Testis (tissue), 3 donors: ENCODE data around the gene TBC1D9. TPM values are rescaled to one million over a fixed set of nuclear protein-coding genes. Genes with fewer than 3 reads are reported as not detected.

Experiments
- DNase-seq: peaks from one replicate; pipeline ENCODE4 v3.0.0-alpha.2; 2019
- H3K27ac ChIP-seq, 2 donors: fragments of 200-600 bp; sonication (generic); one replicate each; pipeline ENCODE4 v1.5.1; 2019
- H3K27me3 ChIP-seq: fragments of 200-600 bp; sonication (generic); one replicate; pipeline ENCODE4 v1.5.1; 2019
- H3K36me3 ChIP-seq: fragments of 200-600 bp; sonication (generic); one replicate; pipeline ENCODE4 v1.5.1; 2017; ENCODE audit warnings: low read depth; ENCODE audit errors: missing control alignments
- H3K4me1 ChIP-seq: fragments of 200-600 bp; sonication (generic); one replicate; pipeline ENCODE4 v1.5.1; 2019
- H3K4me3 ChIP-seq, 2 donors: fragments of 200-600 bp; sonication (generic); one replicate each; pipeline ENCODE4 v1.5.1; 2017 to 2019
- H3K9me3 ChIP-seq: fragments of 200-600 bp; sonication (generic); one replicate; pipeline ENCODE4 v1.5.1; 2017
- POLR2A ChIP-seq: fragments of 450-650 bp; IDR thresholded peaks from one replicate; pipeline ENCODE4 v1.6.1; 2017; ENCODE audit warnings: antibody characterized with exemption, mild to moderate bottlenecking, moderate library complexity
- WGBS, 2 donors: methylation state at CpG; one replicate each; pipeline ENCODE4 v1.1.5; 2018; 5-methylcytosine and 5-hydroxymethylcytosine counted together
- intact Hi-C: fragments of 100-400 bp; cut with DNase I; formaldehyde crosslinking; loops from one replicate; pipeline ENCODE4 v1.15.1; 2023; ENCODE audit warnings: low total_unique reads
- polyA plus RNA-seq: library from polyadenylated mRNA; stranded (reverse); fragments of 350-450 nt; fragmentation: Illumina TruSeq; extraction: RNeasy Lipid Tissue Mini Kit (QIAGEN cat#74804); gene quantifications from one replicate; pipeline ENCODE4 v1.2.3, GENCODE V29; 2014; ENCODE audit warnings: low read depth, low replicate concordance; ENCODE audit not compliant: insufficient read depth
- total RNA-seq, 2 donors: library from RNA; depleted of rRNA; stranded (reverse); fragments of >200 nt; gene quantifications; one replicate each; pipeline ENCODE4 v1.2.3, GENCODE V29; 2016
- TF ChIP-seq, protein P1 (sequence below), 3 experiments: fragments of 450-650 bp in 2 of 3; fragments of 200-600 bp in 1 of 3; sonication (generic) in 1 of 3; IDR thresholded peaks; one replicate each; pipeline ENCODE4 v1.5.1; 2016 to 2019; ENCODE audit warnings: antibody characterized with exemption in 3 of 3, mild to moderate bottlenecking in 2 of 3, moderate library complexity in 1 of 3

Gene TBC1D9
- total and polyA plus RNA-seq, 3 donors from 2014 or later, result 8.6 to 13.1 (median 9.8) TPM

DNA sequence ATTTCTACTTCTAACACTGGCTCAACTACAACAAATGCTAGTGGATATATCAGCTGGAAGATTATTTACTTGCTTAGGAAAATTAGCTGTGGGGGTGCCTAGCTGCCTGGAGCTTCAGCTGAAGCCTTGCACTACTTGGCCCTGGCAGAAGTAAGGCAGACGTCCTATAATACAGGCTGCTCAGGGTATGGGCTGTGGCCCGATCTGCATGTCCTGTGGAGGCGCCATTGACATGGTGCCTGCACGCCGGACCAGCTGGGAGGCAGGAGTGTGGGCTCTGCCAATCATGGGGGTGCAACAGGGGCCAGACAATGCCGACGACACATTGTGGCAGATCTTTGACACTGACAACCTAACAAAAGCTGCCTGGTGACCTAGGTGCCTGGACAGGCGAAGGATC, 155.8 kb downstream of the TBC1D9 start:
- Histone ChIP-seq H3K36me3 (no peaks in the 10 kb centered on the region), H3K27ac (no peak overlapping the region), H3K4me1 (no peaks in the 10 kb centered on the region), H3K9me3 (no peaks in the 10 kb centered on the region), H3K4me3 (no peak overlapping the region), H3K27me3 (no peaks in the 10 kb centered on the region)
- WGBS, 2 donors, result 86 to 88% methylated on average over 4 to 8 of the region's 8 CpGs
- intact Hi-C loops, result no loop called here
- no peak for TF ChIP-seq POLR2A
- TF ChIP-seq, protein P1, sequence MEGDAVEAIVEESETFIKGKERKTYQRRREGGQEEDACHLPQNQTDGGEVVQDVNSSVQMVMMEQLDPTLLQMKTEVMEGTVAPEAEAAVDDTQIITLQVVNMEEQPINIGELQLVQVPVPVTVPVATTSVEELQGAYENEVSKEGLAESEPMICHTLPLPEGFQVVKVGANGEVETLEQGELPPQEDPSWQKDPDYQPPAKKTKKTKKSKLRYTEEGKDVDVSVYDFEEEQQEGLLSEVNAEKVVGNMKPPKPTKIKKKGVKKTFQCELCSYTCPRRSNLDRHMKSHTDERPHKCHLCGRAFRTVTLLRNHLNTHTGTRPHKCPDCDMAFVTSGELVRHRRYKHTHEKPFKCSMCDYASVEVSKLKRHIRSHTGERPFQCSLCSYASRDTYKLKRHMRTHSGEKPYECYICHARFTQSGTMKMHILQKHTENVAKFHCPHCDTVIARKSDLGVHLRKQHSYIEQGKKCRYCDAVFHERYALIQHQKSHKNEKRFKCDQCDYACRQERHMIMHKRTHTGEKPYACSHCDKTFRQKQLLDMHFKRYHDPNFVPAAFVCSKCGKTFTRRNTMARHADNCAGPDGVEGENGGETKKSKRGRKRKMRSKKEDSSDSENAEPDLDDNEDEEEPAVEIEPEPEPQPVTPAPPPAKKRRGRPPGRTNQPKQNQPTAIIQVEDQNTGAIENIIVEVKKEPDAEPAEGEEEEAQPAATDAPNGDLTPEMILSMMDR (IDR thresholded peaks at IDR 0.05), result no peak
- no peak for DNase-seq

DNA sequence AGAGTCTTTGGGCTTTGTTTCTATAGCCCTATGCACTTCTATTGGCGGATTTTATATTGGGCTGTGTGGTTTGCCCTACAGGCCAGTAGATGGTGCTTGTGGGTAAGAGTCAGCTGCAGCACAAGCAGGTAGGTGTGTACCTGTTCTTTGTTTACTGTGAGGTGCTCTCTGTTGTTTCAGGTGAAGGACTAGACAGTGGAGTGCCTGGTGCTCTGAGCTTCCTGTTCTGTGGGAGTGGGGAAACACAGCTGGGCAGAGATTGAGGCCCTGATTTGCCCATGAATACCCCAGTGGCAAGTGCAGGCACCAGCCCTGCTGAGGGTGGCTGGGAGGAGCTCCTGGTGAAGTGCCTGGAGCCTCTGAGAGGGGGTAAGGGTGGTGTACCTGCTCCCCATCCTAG, 161.1 kb downstream of the TBC1D9 start:
- intact Hi-C loops, result no loop called here

DNA sequence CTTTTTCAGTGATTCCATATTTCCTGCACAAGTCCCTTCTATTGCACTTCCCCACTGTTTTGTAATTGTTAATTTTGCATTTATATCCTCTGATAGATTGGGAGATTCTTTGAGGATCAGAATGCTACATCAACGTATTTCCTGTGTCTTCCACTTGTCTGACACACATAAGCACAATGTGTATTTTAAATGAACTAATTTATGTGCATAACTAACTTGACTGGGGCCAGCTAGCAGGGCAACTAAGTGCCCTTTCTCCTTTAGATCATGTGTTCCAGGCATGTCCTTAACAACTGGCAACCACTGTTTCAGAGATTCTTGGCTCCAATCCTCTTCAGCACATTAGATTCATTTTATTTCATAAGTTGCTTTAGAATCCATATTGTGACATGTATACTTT, 171.7 kb downstream of the TBC1D9 start:
- Histone ChIP-seq H3K27me3 (no peaks in the 10 kb centered on the region), H3K36me3 (no peaks in the 10 kb centered on the region), H3K27ac (no peak overlapping the region), H3K4me1 (no peaks in the 10 kb centered on the region), H3K9me3 (no peaks in the 10 kb centered on the region), H3K4me3 (no peak overlapping the region)
- intact Hi-C loops, result no loop called here
- TF ChIP-seq, protein P1 (IDR thresholded peaks at IDR 0.05), result no peak
- TF ChIP-seq POLR2A, result no peak
- WGBS, 2 donors, result 70 to 84% methylated on average over 1 of the region's 1 CpG
- no peak for DNase-seq

More for the DNA sequence above, 161.1 kb downstream of the TBC1D9 start:
- 59 to 64% methylated on average over 1 of the region's 1 CpG for WGBS, 2 donors
- no peaks in the 10 kb centered on the region for H3K9me3 ChIP-seq
- DNase-seq, result peak; percentile 20
- no peak overlapping the region for H3K27ac ChIP-seq
- no peaks in the 10 kb centered on the region for H3K4me1 ChIP-seq
- TF ChIP-seq POLR2A, result no peak
- TF ChIP-seq, protein P1 (IDR thresholded peaks at IDR 0.05), result peak in 2 of 3 experiments; percentile 8 to 39
- H3K36me3 ChIP-seq, result no peaks in the 10 kb centered on the region
- H3K4me3 ChIP-seq, result no peak overlapping the region
- H3K27me3 ChIP-seq, result no peaks in the 10 kb centered on the region

DNA sequence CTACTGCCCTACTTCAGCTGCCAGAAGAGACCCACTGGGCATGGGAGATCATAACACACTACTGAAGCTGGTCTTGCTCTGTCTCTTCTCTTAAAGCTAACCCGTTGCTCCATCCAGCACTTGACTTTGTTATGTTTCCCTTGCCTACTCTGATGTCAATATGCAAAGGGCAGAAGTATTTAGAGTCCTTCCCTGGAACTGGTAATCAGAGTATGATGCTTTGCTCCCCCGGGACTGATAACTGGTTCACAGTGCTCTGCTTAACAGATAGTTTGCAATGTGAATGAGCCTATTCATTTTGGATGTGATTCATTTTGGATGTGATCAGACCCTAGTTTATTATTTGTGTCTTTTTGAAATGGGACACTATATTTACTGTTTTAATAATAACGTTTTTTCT, 175.1 kb downstream of the TBC1D9 start:
- 52 to 55% methylated on average over 3 of the region's 3 CpGs for WGBS, 2 donors
- TF ChIP-seq POLR2A, result no peak
- TF ChIP-seq, protein P1 (IDR thresholded peaks at IDR 0.05), result no peak
- no peak for DNase-seq
- Histone ChIP-seq H3K4me3 (no peak overlapping the region), H3K4me1 (no peaks in the 10 kb centered on the region), H3K27me3 (no peaks in the 10 kb centered on the region), H3K27ac (no peak overlapping the region), H3K9me3 (no peaks in the 10 kb centered on the region), H3K36me3 (no peaks in the 10 kb centered on the region)
- intact Hi-C loops, result no loop called here

DNA sequence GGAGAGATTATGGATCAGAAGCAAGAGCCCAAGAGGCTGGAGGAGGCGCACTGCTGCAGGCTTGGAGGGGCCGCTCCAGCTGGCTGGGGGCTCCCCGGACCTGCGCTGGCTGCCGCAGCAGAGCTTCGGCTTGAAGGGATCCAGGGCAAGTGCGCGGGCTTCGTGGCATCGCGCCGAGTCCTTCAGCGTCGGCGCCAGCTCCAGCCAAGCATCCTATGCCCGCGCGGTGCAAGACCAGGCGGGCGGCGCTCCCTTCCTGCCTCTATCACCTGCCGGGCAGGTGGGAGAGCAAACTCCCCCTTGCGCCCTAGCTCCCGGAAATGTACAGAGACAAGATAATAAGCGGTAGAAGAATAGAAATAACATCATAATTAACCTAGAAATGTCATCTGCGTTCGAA, 176.9 kb downstream of the TBC1D9 start:
- Histone ChIP-seq H3K36me3 (no peaks in the 10 kb centered on the region), H3K27me3 (no peaks in the 10 kb centered on the region), H3K4me3 (no peak overlapping the region), H3K9me3 (no peaks in the 10 kb centered on the region), H3K27ac (no peak overlapping the region), H3K4me1 (no peaks in the 10 kb centered on the region)
- 6 to 10% methylated on average over 23 to 27 of the region's 27 CpGs for WGBS, 2 donors
- TF ChIP-seq, protein P1 (IDR thresholded peaks at IDR 0.05), result no peak
- no peak for TF ChIP-seq POLR2A
- intact Hi-C loops, result no loop called here
- DNase-seq, result no peak
